Psoas muscle (tissue), 8 donors: ENCODE measurements around the gene MYO1G. TPM values are rescaled to one million over a fixed set of nuclear protein-coding genes. Genes with fewer than 3 reads are reported as not detected.
A peak's percentile ranks its signal among the peaks of the same experiment; 100 is the strongest.

Experiments used
- ATAC-seq, 4 donors: fragments of 200-7000 bp; cut with Tn5 transposase; one replicate each; pipeline ENCODE4 v1.9.1; 2020; ENCODE audit warnings: moderate library complexity in 3 of 4, mild to moderate bottlenecking in 2 of 4
- DNase-seq, 2 donors: peaks; one replicate each; pipeline ENCODE4 v3.0.0-alpha.2; 2020
- H3K27ac ChIP-seq: fragments of 200-600 bp; one replicate; pipeline ENCODE4 v1.8.0; 2022
- H3K27me3 ChIP-seq, 3 donors: fragments of 200-600 bp in 1 of 3; one replicate each; pipeline versions ENCODE4 v1.6.1 to v1.8.0; 2013 to 2022; ENCODE audit warnings: low read length in 2 of 3, mild to moderate bottlenecking in 2 of 3, moderate library complexity in 1 of 3; ENCODE audit not compliant: insufficient read depth in 3 of 3
- H3K36me3 ChIP-seq, 2 donors: fragments of 200-600 bp in 1 of 2; one replicate each; pipeline versions ENCODE4 v1.6.1 to v1.8.0; 2013 to 2022; ENCODE audit warnings: low read depth in 1 of 2, mild to moderate bottlenecking in 1 of 2, moderate library complexity in 1 of 2; ENCODE audit not compliant: insufficient read depth in 1 of 2
- H3K4me1 ChIP-seq: fragments of 200-600 bp; one replicate; pipeline ENCODE4 v1.8.0; 2022
- H3K4me3 ChIP-seq: fragments of 200-600 bp; one replicate; pipeline ENCODE4 v1.8.0; 2022; ENCODE audit warnings: mild to moderate bottlenecking
- H3K9me3 ChIP-seq: fragments of 200-600 bp; one replicate; pipeline ENCODE4 v1.8.0; 2022
- CTCF ChIP-seq: fragments of 200-600 bp; IDR thresholded peaks from one replicate; pipeline ENCODE4 v1.8.0; 2022; ENCODE audit warnings: antibody characterized with exemption
- WGBS, 3 donors: extraction: QIAGEN DNeasy Blood & Tissue Kit; methylation state at CpG; one replicate each; pipeline versions ENCODE4 v1.1.6 to v1.1.7; 2013; 5-methylcytosine and 5-hydroxymethylcytosine counted together
- intact Hi-C, 2 donors: fragments of 100-400 bp; cut with DNase I; formaldehyde crosslinking; loops; one replicate each; pipeline versions ENCODE4 v1.11.0 to v1.14.2; 2022
- polyA plus RNA-seq, 3 donors: library from polyadenylated mRNA; stranded (reverse); fragments of 200-250 nt; gene quantifications; one replicate each; pipeline ENCODE4 v1.2.3, GENCODE V29; 2013
- total RNA-seq, 4 donors: library from RNA; stranded (reverse); fragmentation: NEBNext Ultra II Directional in 2 of 4; extraction: Animal tissue kit (Norgen Biotek cat#: 25700) in 2 of 4; gene quantifications; one replicate each; pipeline versions ENCODE4 v1.2.1 to v1.2.4, GENCODE V29; 2021 to 2023
- donor health status: healthy with polysubstance abuse.
- donor health status: DM: no; HTN: no; CAD: no; lungs with moderate emphysema.
- donor health status: Bipolar disorder and iron deficiency.
- donor health status: healthy.
- donor health status: DM: yes; HTN: yes; CAD: no.
- donor health status: DM: no; HTN: no; CAD: no.
- donor health status: DM: no; HTN: no; CAD: no.
- donor health status: DM: yes; HTN: yes; CAD: no.

MYO1G gene
- total and polyA plus RNA-seq, 7 donors = 0.11 to 1.9 (median 0.41) TPM

DNA sequence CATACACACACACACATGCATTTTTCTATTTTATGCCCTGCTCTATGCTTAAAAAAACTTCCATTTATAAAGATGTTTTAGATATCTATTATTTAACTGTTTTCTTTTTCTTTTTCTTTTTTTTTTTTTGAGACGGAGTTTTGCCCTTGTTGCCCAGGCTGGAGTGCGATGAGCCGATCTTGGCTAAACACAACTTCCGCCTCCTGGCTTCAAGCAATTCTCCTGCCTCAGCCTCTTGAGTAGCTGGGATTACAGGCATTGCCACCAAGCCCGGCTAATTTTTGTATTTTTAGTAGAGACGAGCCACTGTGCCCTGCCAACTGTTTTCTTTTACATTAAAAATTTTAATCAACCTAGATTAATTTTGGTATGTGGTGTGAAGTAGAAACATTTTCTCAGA is 47.9 kb downstream of the MYO1G start:
- H3K27ac ChIP-seq = no peak overlapping the region
- WGBS, 3 donors = 35 to 59% (median 50%) methylated on average over 6 of the region's 6 CpGs
- no peak for ATAC-seq
- intact Hi-C loops = no loop called here
- no peaks in the 10 kb centered on the region for H3K4me1 ChIP-seq
- H3K27me3 ChIP-seq = peaks cover 0 to 15% (median 4%) of the 10 kb centered on the region in 3 donors
- TF ChIP-seq CTCF = no peak
- DNase-seq = no peak
- H3K36me3 ChIP-seq = no peaks in the 10 kb centered on the region
- no peak overlapping the region for H3K4me3 ChIP-seq
- H3K9me3 ChIP-seq = no peaks in the 10 kb centered on the region

DNA sequence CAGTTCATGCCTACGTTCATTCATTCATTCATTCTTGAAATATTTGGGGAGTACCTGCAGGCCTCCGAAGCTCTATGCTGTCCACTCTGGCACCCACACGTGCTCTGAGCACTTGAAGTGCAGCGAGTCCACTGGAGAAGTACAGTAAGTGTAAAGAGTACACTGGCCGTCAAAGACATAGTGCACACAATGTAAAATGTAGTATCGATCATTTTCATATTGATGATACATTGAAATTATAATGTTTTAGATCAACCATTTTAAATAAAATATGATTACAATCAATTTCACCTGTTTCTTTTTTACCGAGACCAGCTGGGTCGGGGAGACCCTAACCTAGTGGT is 56.5 kb downstream of the MYO1G start:
- intact Hi-C loops = loop anchor here in 1 of 2 donors (1.0 to 5.0 kb wide), 2 partner anchors 65 to 335 kb away; no protein-coding TSS in a partner anchor
- Histone ChIP-seq H3K36me3 (no peaks in the 10 kb centered on the region), H3K4me1 (no peaks in the 10 kb centered on the region), H3K9me3 (no peaks in the 10 kb centered on the region), H3K27ac (no peak overlapping the region), H3K4me3 (no peak overlapping the region), H3K27me3 (peaks cover 0 to 1% (median 0%) of the 10 kb centered on the region in 3 donors)
- no peak for TF ChIP-seq CTCF
- WGBS, 3 donors = 56 to 67% (median 57%) methylated on average over 8 of the region's 8 CpGs
- ATAC-seq = peak in 2 of 4 donors; percentile 18 to 45
- no peak for DNase-seq

GRCh38 chr7:44921607-44922350 is 57.0 kb downstream of the MYO1G start:
- peak; percentile 91 to 95 for DNase-seq
- H3K27ac ChIP-seq = no peak overlapping the region
- no peaks in the 10 kb centered on the region for H3K9me3 ChIP-seq
- no peaks in the 10 kb centered on the region for H3K36me3 ChIP-seq
- no peaks in the 10 kb centered on the region for H3K4me1 ChIP-seq
- H3K4me3 ChIP-seq = no peak overlapping the region
- H3K27me3 ChIP-seq = peaks cover 0 to 1% (median 0%) of the 10 kb centered on the region in 3 donors
- 34 to 37% (median 36%) methylated on average over 14 of the region's 14 CpGs for WGBS, 3 donors
- peak; percentile 98 to 100 (median 98) for ATAC-seq
- TF ChIP-seq CTCF = peak; percentile 91
- intact Hi-C loops = loop anchor here in 1 of 2 donors (1.0 to 5.0 kb wide), 3 partner anchors 35 to 334 kb away; no protein-coding TSS in a partner anchor

DNA sequence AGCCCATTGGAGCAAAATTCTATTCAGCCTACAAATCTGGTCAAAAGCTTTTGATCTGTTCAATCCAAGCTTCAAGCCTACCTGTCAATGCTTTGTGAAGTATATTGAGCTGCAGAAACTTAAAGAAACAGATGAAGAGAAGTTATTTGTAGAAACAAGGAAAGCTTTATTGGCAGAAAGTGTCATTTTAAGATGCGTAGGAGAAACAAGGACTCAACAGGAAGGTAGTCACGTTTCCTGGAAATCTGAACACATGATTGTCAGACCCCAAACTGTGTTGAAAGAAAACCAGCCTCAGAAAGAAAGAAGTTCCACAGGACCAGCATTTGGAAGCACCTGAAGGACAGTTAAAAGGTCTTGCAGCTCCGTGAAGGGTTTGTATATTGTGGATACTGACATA is 58.7 kb downstream of the MYO1G start:
- WGBS, 3 donors = 68 to 83% (median 76%) methylated on average over 3 of the region's 3 CpGs
- Histone ChIP-seq H3K27me3 (no peaks in the 10 kb centered on the region), H3K9me3 (no peaks in the 10 kb centered on the region), H3K27ac (no peak overlapping the region), H3K4me3 (no peak overlapping the region), H3K4me1 (no peaks in the 10 kb centered on the region), H3K36me3 (no peaks in the 10 kb centered on the region)
- ATAC-seq (no peak), DNase-seq (no peak)
- intact Hi-C loops = loop anchor here in 1 of 2 donors (2.0 to 5.0 kb wide), 2 partner anchors 33 to 333 kb away; no protein-coding TSS in a partner anchor
- TF ChIP-seq CTCF = no peak
